HepG2 (cell line): Measurements from ENCODE around the gene RPL39. TPM values are rescaled to one million over a fixed set of nuclear protein-coding genes. Genes with fewer than 3 reads are reported as not detected.

Experiments used
- CAMTA2 ChIP-seq: sonication (generic); formaldehyde crosslinking; IDR thresholded peaks from 2 replicates; pipeline ENCODE4 v1.4.0; 2020; ENCODE audit warnings: mild to moderate bottlenecking, missing genetic modification reagents, borderline replicate concordance
- GATAD1 ChIP-seq: IDR thresholded peaks from 2 replicates; pipeline ENCODE4 v1.6.1; 2016; ENCODE audit warnings: missing genetic modification reagents, missing compliant biosample characterization
- MEIS1 ChIP-seq: sonication (generic); formaldehyde crosslinking; IDR thresholded peaks from 2 replicates; pipeline ENCODE4 v1.9.0; 2021; ENCODE audit warnings: mild to moderate bottlenecking, missing genetic modification reagents, moderate library complexity, borderline replicate concordance
- NBN ChIP-seq: fragments of 450-650 bp; conservative IDR thresholded peaks from 2 replicates; pipeline ENCODE4 v1.6.1; 2017
- PHF20 ChIP-seq: sonication (generic); formaldehyde crosslinking; IDR thresholded peaks from 2 replicates; pipeline ENCODE4 v1.5.0; 2020; ENCODE audit warnings: mild to moderate bottlenecking, missing genetic modification reagents
- ZFX ChIP-seq: sonication (generic); formaldehyde crosslinking; IDR thresholded peaks from 2 replicates; pipeline ENCODE4 v1.4.0; 2020; ENCODE audit warnings: mild to moderate bottlenecking, low read depth, missing genetic modification reagents, moderate library complexity
- ZKSCAN1 ChIP-seq: fragments of 150-350 bp; IDR thresholded peaks from 2 replicates; pipeline ENCODE4 v1.6.1; 2014; ENCODE audit warnings: low read length
- ZNF20 ChIP-seq: sonication (generic); formaldehyde crosslinking; IDR thresholded peaks from 2 replicates; pipeline ENCODE4 v1.4.0; 2020; ENCODE audit warnings: mild to moderate bottlenecking, moderate library complexity, missing genetic modification reagents
- ZNF430 ChIP-seq: sonication (generic); formaldehyde crosslinking; IDR thresholded peaks from 2 replicates; pipeline ENCODE4 v1.9.0; 2021; ENCODE audit warnings: mild to moderate bottlenecking, missing genetic modification reagents
- ZNF772 ChIP-seq: sonication (generic); formaldehyde crosslinking; IDR thresholded peaks from 2 replicates; pipeline ENCODE4 v1.5.0; 2020; ENCODE audit warnings: mild to moderate bottlenecking, missing genetic modification reagents
- polyA plus RNA-seq, 8 experiments: library from polyadenylated mRNA; depleted of rRNA in 3 of 8; stranded (reverse) in 7 of 8; unstranded in 1 of 8; fragments of >200 nt; fragmentation: Illumina TruSeq in 4 of 8; extraction: Trizol in 4 of 8; gene quantifications; 2 replicates each; pipeline versions ENCODE4 v1.2.1 to v1.2.3, GENCODE V29; 2011 to 2016; ENCODE audit warnings: low read depth in 4 of 8, missing spikeins in 1 of 8, mixed read lengths in 1 of 8; ENCODE audit not compliant: insufficient read depth in 1 of 8
- total RNA-seq, 5 experiments: library from RNA; depleted of rRNA; stranded (reverse); fragments of >200 nt; fragmentation: Illumina TruSeq; extraction: Trizol; gene quantifications; 2 replicates each; pipeline ENCODE4 v1.2.3, GENCODE V29; 2016; ENCODE audit warnings: low read depth in 1 of 5
- TF ChIP-seq, protein P1 (sequence below): sonication (generic); formaldehyde crosslinking; IDR thresholded peaks from 2 replicates; pipeline ENCODE4 v1.8.0; 2022; ENCODE audit warnings: missing genetic modification reagents, mild to moderate bottlenecking, moderate library complexity, borderline replicate concordance
- TF ChIP-seq, protein P2 (sequence below): sonication (generic); formaldehyde crosslinking; IDR thresholded peaks from 2 replicates; pipeline ENCODE4 v1.4.0; 2020; ENCODE audit warnings: missing genetic modification reagents
- TF ChIP-seq, protein P3 (sequence below): sonication (generic); formaldehyde crosslinking; IDR thresholded peaks from 2 replicates; pipeline ENCODE4 v1.5.1; 2020; ENCODE audit warnings: mild to moderate bottlenecking, missing genetic modification reagents, moderate library complexity
- TF ChIP-seq, protein P4 (sequence below): sonication (generic); formaldehyde crosslinking; IDR thresholded peaks from 2 replicates; pipeline ENCODE4 v1.4.0; 2020; ENCODE audit warnings: missing genetic modification reagents, borderline replicate concordance

The RPL39 gene
- total and polyA plus RNA-seq, 2 of the 13 experiments (the other 11 are each of a cell fraction or from before 2014, with no cell fraction given), result 2,312 to 3,547 TPM

DNA sequence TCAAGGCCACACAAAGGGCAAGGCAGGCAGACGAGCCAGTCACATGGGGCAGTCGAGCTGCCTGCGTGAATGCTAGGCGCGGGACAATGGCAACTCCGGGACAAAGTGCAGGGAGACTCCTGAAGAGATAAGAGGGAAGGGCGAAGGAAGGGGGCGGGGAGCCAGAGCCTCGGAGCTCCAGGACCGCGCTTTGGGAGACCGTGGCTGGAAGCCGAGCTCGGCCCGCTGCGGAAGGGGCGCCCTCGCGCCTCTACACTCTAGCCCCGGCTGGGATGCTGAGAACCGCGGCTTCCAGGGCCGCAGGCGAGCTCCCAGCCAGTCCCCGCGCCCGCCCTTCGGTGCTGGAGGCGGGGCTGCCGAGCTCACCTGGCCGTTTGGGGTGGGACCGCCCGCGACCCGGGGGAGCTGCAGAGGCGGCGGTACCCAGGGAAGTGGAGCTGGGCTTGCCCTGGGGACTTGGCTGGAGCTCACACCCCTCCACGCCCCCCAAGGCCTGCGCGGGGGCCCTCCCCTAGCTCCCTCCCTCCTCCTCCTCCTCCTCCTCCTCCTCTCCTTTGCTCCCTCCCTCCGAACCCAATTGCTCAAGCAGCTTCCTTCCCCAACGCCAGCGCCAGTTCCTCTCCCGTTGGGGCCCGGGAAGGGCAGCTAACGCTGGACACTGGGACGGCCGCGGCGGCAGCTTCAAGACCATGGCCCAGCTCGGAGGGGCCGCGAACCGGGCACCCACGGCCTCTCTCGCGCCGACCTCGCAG lies 33.3 kb downstream of the RPL39 start, which contains the start of gene SOWAHD (continued):
- TF ChIP-seq, protein P1, sequence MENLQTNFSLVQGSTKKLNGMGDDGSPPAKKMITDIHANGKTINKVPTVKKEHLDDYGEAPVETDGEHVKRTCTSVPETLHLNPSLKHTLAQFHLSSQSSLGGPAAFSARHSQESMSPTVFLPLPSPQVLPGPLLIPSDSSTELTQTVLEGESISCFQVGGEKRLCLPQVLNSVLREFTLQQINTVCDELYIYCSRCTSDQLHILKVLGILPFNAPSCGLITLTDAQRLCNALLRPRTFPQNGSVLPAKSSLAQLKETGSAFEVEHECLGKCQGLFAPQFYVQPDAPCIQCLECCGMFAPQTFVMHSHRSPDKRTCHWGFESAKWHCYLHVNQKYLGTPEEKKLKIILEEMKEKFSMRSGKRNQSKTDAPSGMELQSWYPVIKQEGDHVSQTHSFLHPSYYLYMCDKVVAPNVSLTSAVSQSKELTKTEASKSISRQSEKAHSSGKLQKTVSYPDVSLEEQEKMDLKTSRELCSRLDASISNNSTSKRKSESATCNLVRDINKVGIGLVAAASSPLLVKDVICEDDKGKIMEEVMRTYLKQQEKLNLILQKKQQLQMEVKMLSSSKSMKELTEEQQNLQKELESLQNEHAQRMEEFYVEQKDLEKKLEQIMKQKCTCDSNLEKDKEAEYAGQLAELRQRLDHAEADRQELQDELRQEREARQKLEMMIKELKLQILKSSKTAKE (CRISPR knock-in tag), result peak; percentile 73
- TF ChIP-seq GATAD1 (peak; percentile 34; the same call in 1 of the 2 replicates), ZNF20 (CRISPR knock-in tag) (0 out of 2 replicates have a peak, but pooled peaks have one; percentile 28), MEIS1 (CRISPR knock-in tag) (no peak), ZFX (CRISPR knock-in tag) (peak; percentile 66), PHF20 (peak; percentile 14; the same call in 1 of the 2 replicates), ZNF430 (no peak), CAMTA2 (no peak), ZNF772 (CRISPR knock-in tag) (0 out of 2 replicates have a peak, but pooled peaks have one; percentile 37), NBN (no peak), ZKSCAN1 (no peak)
- TF ChIP-seq, protein P2, sequence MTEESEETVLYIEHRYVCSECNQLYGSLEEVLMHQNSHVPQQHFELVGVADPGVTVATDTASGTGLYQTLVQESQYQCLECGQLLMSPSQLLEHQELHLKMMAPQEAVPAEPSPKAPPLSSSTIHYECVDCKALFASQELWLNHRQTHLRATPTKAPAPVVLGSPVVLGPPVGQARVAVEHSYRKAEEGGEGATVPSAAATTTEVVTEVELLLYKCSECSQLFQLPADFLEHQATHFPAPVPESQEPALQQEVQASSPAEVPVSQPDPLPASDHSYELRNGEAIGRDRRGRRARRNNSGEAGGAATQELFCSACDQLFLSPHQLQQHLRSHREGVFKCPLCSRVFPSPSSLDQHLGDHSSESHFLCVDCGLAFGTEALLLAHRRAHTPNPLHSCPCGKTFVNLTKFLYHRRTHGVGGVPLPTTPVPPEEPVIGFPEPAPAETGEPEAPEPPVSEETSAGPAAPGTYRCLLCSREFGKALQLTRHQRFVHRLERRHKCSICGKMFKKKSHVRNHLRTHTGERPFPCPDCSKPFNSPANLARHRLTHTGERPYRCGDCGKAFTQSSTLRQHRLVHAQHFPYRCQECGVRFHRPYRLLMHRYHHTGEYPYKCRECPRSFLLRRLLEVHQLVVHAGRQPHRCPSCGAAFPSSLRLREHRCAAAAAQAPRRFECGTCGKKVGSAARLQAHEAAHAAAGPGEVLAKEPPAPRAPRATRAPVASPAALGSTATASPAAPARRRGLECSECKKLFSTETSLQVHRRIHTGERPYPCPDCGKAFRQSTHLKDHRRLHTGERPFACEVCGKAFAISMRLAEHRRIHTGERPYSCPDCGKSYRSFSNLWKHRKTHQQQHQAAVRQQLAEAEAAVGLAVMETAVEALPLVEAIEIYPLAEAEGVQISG (CRISPR knock-in tag), result peak; percentile 50; the same call in 1 of the 2 replicates
- TF ChIP-seq, protein P3, sequence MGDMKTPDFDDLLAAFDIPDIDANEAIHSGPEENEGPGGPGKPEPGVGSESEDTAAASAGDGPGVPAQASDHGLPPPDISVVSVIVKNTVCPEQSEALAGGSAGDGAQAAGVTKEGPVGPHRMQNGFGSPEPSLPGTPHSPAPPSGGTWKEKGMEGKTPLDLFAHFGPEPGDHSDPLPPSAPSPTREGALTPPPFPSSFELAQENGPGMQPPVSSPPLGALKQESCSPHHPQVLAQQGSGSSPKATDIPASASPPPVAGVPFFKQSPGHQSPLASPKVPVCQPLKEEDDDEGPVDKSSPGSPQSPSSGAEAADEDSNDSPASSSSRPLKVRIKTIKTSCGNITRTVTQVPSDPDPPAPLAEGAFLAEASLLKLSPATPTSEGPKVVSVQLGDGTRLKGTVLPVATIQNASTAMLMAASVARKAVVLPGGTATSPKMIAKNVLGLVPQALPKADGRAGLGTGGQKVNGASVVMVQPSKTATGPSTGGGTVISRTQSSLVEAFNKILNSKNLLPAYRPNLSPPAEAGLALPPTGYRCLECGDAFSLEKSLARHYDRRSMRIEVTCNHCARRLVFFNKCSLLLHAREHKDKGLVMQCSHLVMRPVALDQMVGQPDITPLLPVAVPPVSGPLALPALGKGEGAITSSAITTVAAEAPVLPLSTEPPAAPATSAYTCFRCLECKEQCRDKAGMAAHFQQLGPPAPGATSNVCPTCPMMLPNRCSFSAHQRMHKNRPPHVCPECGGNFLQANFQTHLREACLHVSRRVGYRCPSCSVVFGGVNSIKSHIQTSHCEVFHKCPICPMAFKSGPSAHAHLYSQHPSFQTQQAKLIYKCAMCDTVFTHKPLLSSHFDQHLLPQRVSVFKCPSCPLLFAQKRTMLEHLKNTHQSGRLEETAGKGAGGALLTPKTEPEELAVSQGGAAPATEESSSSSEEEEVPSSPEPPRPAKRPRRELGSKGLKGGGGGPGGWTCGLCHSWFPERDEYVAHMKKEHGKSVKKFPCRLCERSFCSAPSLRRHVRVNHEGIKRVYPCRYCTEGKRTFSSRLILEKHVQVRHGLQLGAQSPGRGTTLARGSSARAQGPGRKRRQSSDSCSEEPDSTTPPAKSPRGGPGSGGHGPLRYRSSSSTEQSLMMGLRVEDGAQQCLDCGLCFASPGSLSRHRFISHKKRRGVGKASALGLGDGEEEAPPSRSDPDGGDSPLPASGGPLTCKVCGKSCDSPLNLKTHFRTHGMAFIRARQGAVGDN (CRISPR knock-in tag), result peak; percentile 81
- TF ChIP-seq, protein P4, sequence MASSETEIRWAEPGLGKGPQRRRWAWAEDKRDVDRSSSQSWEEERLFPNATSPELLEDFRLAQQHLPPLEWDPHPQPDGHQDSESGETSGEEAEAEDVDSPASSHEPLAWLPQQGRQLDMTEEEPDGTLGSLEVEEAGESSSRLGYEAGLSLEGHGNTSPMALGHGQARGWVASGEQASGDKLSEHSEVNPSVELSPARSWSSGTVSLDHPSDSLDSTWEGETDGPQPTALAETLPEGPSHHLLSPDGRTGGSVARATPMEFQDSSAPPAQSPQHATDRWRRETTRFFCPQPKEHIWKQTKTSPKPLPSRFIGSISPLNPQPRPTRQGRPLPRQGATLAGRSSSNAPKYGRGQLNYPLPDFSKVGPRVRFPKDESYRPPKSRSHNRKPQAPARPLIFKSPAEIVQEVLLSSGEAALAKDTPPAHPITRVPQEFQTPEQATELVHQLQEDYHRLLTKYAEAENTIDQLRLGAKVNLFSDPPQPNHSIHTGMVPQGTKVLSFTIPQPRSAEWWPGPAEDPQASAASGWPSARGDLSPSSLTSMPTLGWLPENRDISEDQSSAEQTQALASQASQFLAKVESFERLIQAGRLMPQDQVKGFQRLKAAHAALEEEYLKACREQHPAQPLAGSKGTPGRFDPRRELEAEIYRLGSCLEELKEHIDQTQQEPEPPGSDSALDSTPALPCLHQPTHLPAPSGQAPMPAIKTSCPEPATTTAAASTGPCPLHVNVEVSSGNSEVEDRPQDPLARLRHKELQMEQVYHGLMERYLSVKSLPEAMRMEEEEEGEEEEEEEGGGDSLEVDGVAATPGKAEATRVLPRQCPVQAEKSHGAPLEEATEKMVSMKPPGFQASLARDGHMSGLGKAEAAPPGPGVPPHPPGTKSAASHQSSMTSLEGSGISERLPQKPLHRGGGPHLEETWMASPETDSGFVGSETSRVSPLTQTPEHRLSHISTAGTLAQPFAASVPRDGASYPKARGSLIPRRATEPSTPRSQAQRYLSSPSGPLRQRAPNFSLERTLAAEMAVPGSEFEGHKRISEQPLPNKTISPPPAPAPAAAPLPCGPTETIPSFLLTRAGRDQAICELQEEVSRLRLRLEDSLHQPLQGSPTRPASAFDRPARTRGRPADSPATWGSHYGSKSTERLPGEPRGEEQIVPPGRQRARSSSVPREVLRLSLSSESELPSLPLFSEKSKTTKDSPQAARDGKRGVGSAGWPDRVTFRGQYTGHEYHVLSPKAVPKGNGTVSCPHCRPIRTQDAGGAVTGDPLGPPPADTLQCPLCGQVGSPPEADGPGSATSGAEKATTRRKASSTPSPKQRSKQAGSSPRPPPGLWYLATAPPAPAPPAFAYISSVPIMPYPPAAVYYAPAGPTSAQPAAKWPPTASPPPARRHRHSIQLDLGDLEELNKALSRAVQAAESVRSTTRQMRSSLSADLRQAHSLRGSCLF (CRISPR knock-in tag), result no peak
